ENCODE results near the gene MYO1D. TPM values are rescaled to one million over a fixed set of nuclear protein-coding genes. Genes with fewer than 3 reads are reported as not detected.

MYO1D gene
- total RNA-seq, 4 donors from 2014 or later = 247 to 569 (median 444) TPM

DNA sequence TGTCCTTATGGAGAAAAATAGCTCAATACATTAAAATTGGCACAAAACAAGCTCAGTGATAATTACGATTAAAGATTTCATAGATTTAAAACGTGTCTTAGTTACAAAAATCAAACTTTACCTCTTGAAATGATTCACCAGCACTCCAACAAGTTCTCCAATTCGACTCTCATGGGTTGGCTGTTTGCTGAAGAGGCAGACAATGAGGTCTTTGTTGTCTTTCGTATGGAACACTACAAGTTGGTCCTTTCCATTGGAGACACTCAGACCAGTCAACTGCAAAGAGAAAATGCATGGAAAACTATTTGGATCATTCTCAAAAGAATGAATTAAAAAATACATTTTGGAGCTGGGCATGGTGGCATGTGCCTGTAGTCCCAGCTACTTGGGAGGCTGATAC is 272.0 kb downstream of the MYO1D start:
- intact Hi-C loops (cut with DNase I; ENCODE audit: low total_unique reads) (no loop called here), in situ Hi-C loops (cut with MboI; ENCODE audit: low pct_ligation_motif_present in 1 of 4, low pct_unique_long_range_greater_than_20kb in 1 of 4, low sequenced_read_pairs in 3 of 4) (loop anchor here in 1 of 4 donors (10.0 kb wide), 1 partner anchor 130 kb away; no protein-coding TSS in a partner anchor)
- TF ChIP-seq POLR2A (IDR thresholded peaks at IDR 0.05) (no peak), POLR2AphosphoS5 (IDR thresholded peaks at IDR 0.05) (no peak), EP300 (IDR thresholded peaks at IDR 0.05; ENCODE audit: low read depth) (no peak)
- TF ChIP-seq, protein P1, sequence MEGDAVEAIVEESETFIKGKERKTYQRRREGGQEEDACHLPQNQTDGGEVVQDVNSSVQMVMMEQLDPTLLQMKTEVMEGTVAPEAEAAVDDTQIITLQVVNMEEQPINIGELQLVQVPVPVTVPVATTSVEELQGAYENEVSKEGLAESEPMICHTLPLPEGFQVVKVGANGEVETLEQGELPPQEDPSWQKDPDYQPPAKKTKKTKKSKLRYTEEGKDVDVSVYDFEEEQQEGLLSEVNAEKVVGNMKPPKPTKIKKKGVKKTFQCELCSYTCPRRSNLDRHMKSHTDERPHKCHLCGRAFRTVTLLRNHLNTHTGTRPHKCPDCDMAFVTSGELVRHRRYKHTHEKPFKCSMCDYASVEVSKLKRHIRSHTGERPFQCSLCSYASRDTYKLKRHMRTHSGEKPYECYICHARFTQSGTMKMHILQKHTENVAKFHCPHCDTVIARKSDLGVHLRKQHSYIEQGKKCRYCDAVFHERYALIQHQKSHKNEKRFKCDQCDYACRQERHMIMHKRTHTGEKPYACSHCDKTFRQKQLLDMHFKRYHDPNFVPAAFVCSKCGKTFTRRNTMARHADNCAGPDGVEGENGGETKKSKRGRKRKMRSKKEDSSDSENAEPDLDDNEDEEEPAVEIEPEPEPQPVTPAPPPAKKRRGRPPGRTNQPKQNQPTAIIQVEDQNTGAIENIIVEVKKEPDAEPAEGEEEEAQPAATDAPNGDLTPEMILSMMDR (IDR thresholded peaks at IDR 0.05) = no peak
- peaks cover 0 to 11% (median 0%) of the 10 kb centered on the region in 4 donors for H3K36me3 ChIP-seq
- no peak overlapping the region for H3K27ac ChIP-seq
- no peaks in the 10 kb centered on the region for H3K9me3 ChIP-seq
- H3K4me3 ChIP-seq = no peak overlapping the region
- no peaks in the 10 kb centered on the region for H3K4me1 ChIP-seq
- DNase-seq = no peak
- WGBS, 2 donors (ENCODE audit: low coverage in 1 of 2) = 83 to 88% methylated on average over 4 of the region's 4 CpGs
- H3K27me3 ChIP-seq = no peaks in the 10 kb centered on the region

DNA sequence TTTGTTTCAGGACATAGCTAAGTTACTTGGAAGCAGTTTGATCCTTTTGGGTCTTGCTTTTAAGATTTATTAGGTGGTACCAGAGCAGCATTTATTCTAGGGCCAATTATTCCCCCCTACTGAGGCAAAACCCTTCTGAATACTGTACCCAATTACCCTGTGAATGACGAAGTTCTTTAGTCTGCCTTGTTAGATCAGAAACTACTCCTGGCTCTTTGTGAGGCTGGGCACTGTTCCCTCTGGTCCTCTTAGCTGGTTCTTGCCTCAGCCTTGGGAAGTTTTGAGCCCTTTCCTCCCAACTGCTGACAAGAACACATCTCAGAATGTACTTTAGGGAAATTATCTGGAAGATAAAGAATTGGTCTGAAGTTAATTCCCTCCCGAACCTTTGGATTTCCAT is 274.5 kb downstream of the MYO1D start:
- no peaks in the 10 kb centered on the region for H3K27me3 ChIP-seq
- intact Hi-C loops (cut with DNase I; ENCODE audit: low total_unique reads) = no loop called here
- no peaks in the 10 kb centered on the region for H3K9me3 ChIP-seq
- DNase-seq = no peak
- no peak for TF ChIP-seq POLR2AphosphoS5 (IDR thresholded peaks at IDR 0.05)
- TF ChIP-seq EP300 (IDR thresholded peaks at IDR 0.05; ENCODE audit: low read depth) = no peak
- TF ChIP-seq, protein P1 (IDR thresholded peaks at IDR 0.05) = no peak
- TF ChIP-seq POLR2A (IDR thresholded peaks at IDR 0.05) = no peak
- in situ Hi-C loops (cut with MboI; ENCODE audit: low pct_ligation_motif_present in 1 of 4, low pct_unique_long_range_greater_than_20kb in 1 of 4, low sequenced_read_pairs in 3 of 4) = loop anchor here in 1 of 4 donors (10.0 kb wide), 1 partner anchor 128 kb away; no protein-coding TSS in a partner anchor
- no peaks in the 10 kb centered on the region for H3K4me1 ChIP-seq
- H3K4me3 ChIP-seq = no peak overlapping the region
- no peak overlapping the region for H3K27ac ChIP-seq
- peaks cover 0 to 12% (median 0%) of the 10 kb centered on the region in 4 donors for H3K36me3 ChIP-seq
- WGBS, 2 donors (ENCODE audit: low coverage in 1 of 2) = 91 to 100% methylated on average over 1 to 2 of the region's 2 CpGs

DNA sequence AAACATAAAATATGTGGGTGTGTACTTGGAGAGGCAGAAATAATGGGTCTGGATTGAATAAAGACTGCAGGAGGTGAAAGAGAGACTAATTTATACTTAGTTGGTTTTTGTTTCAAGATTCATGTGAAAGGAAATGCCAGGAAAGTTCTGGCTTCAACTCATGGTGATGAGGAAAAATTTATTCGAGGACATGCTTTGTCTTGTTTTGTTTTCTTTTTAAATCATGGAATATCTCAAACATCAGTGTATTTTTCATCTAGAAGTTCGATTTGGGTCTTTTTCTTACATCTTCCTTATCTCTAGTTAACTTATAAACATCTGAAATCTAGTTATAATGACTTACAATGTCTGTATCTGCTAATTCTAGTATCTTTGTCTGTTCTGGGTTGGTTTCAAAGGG is 275.1 kb downstream of the MYO1D start:
- no peak overlapping the region for H3K27ac ChIP-seq
- intact Hi-C loops (cut with DNase I; ENCODE audit: low total_unique reads) = no loop called here
- peaks cover 0 to 12% (median 0%) of the 10 kb centered on the region in 4 donors for H3K36me3 ChIP-seq
- H3K4me1 ChIP-seq = no peaks in the 10 kb centered on the region
- no peaks in the 10 kb centered on the region for H3K9me3 ChIP-seq
- H3K27me3 ChIP-seq = no peaks in the 10 kb centered on the region
- DNase-seq = no peak
- TF ChIP-seq EP300 (IDR thresholded peaks at IDR 0.05; ENCODE audit: low read depth) (no peak), POLR2AphosphoS5 (IDR thresholded peaks at IDR 0.05) (no peak), POLR2A (IDR thresholded peaks at IDR 0.05) (no peak)
- TF ChIP-seq, protein P1 (IDR thresholded peaks at IDR 0.05) = no peak
- no peak overlapping the region for H3K4me3 ChIP-seq
- in situ Hi-C loops (cut with MboI; ENCODE audit: low pct_ligation_motif_present in 1 of 4, low pct_unique_long_range_greater_than_20kb in 1 of 4, low sequenced_read_pairs in 3 of 4) = loop anchor here in 1 of 4 donors (10.0 kb wide), 1 partner anchor 127 kb away; no protein-coding TSS in a partner anchor
- 85 to 91% methylated on average over 2 of the region's 2 CpGs for WGBS, 2 donors (ENCODE audit: low coverage in 1 of 2)

DNA sequence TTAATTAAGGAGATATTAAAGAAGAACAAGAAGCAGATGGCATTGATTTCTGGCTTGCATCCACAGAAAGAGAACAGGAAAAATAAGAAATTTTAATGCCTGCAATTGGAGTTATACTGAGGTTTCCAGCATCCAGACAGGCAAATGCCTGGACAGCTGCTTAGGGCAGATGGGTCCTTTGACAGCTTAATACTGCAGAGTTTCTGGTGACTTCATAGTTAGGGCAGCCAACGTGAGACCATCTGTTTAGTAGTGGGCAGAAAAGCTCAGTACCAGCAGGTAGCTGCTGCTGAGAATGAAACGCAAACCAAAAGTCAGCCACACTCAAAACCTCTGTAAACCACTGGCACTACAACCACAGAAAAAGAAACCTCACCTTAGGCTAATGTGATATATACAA is 280.3 kb downstream of the MYO1D start:
- Histone ChIP-seq H3K27me3 (no peaks in the 10 kb centered on the region), H3K27ac (no peak overlapping the region), H3K9me3 (no peaks in the 10 kb centered on the region), H3K4me1 (no peaks in the 10 kb centered on the region), H3K4me3 (no peak overlapping the region), H3K36me3 (peaks cover 0 to 12% (median 0%) of the 10 kb centered on the region in 4 donors)
- no peak for DNase-seq
- 58 to 67% methylated on average over 1 to 2 of the region's 2 CpGs for WGBS, 2 donors (ENCODE audit: low coverage in 1 of 2)
- in situ Hi-C loops (cut with MboI; ENCODE audit: low pct_ligation_motif_present in 1 of 4, low pct_unique_long_range_greater_than_20kb in 1 of 4, low sequenced_read_pairs in 3 of 4) = no loop called here
- TF ChIP-seq, protein P1 (IDR thresholded peaks at IDR 0.05) = no peak
- TF ChIP-seq POLR2A (IDR thresholded peaks at IDR 0.05) = no peak
- no peak for TF ChIP-seq EP300 (IDR thresholded peaks at IDR 0.05; ENCODE audit: low read depth)
- no peak for TF ChIP-seq POLR2AphosphoS5 (IDR thresholded peaks at IDR 0.05)
- intact Hi-C loops (cut with DNase I; ENCODE audit: low total_unique reads) = no loop called here
